CD4-positive, alpha-beta T cell treated with Interleukin-1 beta for 1 hour (primary cell): ENCODE measurements around the gene PDZD11.
"Not testable (repeated sequence)": the region's sequence is repeated elsewhere in the genome, so short reads cannot be mapped to it uniquely, and the experiment has no call there.

ENCODE experiments used
- DNase-seq, 2 donors: peaks; one replicate each; pipeline ENCODE4 v3.0.0-alpha.2; 2020 to 2022

The PDZD11 gene

DNA sequence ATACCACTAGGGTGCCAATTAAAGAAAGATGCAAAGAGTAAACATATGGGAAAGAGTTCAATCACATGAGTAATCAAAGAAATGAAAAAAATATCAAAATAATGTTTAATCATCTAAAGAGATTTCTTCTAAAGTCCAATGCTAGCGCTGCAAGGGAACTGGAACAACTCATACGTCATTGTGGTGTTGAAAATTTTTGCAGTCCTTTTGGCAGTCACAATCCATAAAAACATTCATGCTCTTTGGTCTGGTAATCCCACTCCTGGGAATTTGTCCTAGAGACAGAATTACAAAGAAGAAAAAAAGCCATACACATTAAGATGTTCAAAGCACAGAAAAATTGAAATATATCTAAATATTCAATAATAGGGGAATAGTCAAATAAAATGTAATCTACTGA is 34.3 kb downstream of the PDZD11 start:
- DNase-seq = no peak

DNA sequence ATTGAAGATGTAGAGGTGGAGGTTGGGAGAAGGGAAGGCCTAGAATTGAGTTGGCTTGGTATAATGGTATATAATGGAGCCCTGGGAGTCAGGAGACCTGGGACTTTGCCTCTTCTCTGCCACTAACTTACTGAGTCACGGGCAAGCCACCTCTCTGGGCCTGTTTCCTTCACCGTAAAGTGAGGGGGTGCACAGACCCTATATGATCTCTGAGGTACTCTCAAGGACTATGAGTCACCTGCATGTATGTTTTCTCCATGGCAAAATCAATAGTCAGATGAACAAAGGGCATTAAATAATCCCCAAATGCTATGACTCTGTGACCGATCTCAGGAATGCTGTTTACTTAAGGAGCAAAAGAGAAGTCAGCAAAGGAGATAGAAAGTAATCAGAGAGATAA is 34.8 kb downstream of the PDZD11 start:
- no peak for DNase-seq

DNA sequence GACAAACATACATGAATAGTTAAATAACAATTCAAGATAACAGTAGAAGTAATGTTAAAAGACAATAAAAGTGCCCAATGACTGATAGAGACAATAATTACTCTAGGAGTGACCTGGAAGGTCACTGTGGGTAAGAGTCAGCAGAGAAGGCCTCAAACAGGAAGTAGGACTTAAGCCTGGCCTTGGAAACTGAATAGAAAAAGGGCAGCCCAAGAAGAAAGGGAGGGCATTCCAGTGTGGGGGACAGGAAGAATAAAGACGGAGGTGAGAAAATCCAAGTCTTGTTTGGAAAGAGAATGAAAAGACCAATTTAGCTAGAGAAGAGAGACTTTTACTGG is 35.7 kb downstream of the PDZD11 start:
- no peak for DNase-seq

DNA sequence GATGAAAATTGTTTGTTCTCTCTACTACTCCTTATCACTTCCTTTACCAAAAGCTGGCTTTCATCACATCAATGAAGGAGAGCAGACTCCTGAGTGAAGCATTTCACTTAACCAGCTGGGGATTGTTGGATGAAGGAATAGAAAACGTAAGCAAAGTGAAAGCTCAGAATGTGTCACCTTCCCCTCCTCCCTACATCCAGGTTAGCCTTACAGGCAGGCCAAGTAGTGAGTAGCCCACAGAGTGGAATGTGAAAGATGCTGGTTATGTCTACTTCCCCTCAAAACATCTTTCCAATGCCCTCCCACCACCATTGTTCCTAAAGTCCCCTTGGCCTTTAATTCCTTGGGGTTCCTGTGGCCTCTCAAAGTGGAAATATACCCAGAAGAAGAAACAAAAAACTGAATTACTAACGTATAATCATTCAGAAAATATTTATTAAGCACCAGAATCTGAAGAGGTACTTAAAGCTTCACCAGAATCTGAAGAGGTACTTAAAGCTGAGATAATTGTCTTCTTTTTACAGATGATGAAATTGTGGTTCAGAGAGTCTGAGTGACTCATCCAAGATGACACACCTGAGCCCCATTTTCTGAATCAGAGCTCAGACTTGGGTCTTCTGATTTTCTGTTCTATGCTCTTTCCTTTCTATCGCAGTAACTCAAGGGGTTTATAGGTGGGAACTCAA is 36.2 kb downstream of the PDZD11 start:
- no peak for DNase-seq

DNA sequence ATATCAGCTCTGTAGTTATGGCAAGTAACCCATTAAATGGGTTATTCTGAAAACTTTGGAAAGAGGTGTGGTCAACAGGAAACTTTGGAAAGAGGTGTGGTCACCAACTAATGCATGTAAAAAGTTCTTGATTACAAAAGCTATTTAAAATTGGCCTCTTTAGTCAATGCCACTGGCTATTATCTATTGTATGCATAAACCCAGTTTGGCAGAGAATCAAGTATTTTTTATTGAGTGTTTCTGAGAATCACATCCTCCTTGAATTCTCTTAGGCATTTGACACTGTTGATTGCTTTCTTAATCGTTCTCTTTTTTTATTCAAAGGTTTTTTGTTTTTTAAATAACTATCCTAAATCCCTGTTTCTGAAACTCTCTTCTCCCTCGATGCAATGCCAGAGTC is 37.2 kb downstream of the PDZD11 start:
- DNase-seq = no peak

DNA sequence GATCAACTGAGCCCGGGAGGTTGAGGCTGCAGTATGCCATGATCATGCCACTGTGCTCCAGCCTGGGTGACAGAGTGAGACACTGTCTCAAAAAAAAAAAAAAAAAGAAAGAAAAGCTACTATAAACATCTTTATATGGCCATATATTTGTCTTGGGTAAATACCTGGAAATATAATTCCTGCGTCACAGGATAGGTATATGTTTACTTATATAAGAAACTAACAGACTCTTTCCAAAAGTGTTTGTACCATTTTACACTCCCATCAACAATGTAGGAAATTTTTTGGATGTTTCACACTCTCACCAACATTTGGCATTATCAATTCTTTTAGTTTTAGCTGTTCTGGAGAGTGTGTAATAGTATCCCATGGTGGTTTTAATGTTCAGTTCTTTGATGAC is 42.5 kb downstream of the PDZD11 start:
- no peak for DNase-seq

DNA sequence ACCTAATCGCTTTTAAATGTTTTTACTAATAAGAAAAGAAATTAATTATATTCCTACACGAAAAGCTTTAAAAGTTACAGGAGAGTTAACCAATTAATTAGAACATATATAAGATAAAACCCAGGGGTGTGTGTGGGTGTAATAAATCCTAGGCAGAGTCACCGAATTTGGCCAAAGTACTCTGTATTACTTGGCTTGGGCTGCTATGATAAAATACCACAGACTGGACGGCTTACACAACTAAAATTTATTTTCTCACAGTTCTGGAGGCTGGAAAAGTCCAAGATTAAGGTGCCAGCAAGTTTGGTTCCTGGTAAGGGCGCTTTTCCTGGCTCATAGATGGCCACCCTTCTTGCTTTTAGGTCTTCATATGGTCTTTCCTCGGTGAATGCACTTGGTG is 44.8 kb downstream of the PDZD11 start:
- no peak for DNase-seq

DNA sequence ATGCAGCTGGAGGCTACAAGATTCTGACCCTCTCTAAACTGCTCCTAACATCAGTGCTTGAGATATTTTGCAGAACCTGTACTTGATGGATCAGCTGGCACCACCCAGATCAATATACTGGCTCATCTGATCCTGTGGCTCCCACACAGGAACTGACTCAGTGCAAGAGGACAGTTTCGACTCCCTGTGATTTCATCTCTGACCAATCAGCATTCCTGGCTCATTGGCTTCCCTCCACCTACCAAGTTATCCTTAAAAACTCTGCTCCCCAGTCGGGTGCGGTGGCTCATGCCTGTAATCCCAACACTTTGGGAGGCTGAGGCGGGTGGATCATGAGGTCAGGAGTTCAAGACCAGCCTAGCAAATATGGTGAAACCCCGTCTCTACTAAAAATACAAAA is 46.1 kb downstream of the PDZD11 start:
- not testable (repeated sequence) for DNase-seq

DNA sequence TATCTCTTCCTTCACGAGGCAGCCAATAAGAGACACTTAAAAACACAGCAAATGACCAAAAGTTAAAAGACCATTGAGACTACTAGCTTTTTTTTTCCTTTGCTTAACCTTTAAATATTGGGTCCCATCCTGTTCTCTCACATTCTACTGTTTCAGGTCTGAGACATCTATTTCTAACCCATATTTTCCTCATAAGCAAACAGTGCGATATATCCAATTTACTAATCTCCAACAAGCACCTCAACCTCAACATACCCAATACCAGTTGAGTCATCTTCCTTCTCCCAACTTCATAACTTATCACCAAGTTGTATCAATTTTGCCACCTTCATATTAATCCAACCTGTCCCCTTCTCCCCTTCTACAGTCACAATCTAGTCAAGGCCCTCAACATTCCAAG is 48.2 kb downstream of the PDZD11 start:
- DNase-seq = no peak

DNA sequence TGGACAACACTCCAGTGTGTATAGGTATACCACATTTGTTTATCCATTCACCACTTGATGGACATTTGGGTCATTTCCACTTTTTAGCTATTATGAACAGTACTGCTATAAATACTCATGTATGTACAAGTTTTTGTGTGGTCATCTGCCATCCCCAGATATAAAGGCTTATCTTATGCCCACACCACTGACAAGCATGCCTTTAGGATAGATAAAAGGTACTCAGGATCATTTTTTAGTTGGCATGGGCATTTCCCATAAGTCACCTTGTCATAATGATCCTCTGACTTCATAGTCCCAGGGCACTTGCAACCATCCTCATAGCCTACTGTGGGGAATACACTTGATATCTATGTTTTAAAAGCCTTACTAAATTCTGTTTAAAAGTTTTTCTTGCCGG is 49.0 kb downstream of the PDZD11 start:
- DNase-seq = no peak
